Measurements from ENCODE around the gene MEIOC.

MEIOC gene

GRCh38 chr17:44707755-44708400 is 51.6 kb downstream of the MEIOC start:
- H3K4me3 ChIP-seq (replicated peaks; ENCODE audit: low read depth, low read length), result peak overlapping the region; percentile 72
- DNase-seq (ENCODE audit: extremely low read depth, low read depth), result no peak
- no peak for TF ChIP-seq CTCF (IDR thresholded peaks at IDR 0.05; ENCODE audit: low read depth, low read length, missing control alignments)

GRCh38 chr17:44708401-44709263 is 52.4 kb downstream of the MEIOC start, which contains the start of gene DBF4B:
DBF4B (plus strand) TSS chr17:44708665; CDS start chr17:44708821, 156 bp downstream.
- peak; percentile 86 for DNase-seq (ENCODE audit: extremely low read depth, low read depth)
- H3K4me3 ChIP-seq (replicated peaks; ENCODE audit: low read depth, low read length), result peak within 1 kb of the TSS; percentile 72
- TF ChIP-seq CTCF (IDR thresholded peaks at IDR 0.05; ENCODE audit: low read depth, low read length, missing control alignments), result no peak

- DNase-seq (ENCODE audit: extremely low read depth, low read depth), result no peak
- no peak for TF ChIP-seq CTCF (IDR thresholded peaks at IDR 0.05; ENCODE audit: low read depth, low read length, missing control alignments)
- no peak overlapping the region for H3K4me3 ChIP-seq (replicated peaks; ENCODE audit: low read depth, low read length)
These were observed 63.2 kb downstream of the MEIOC start for GRCh38 chr17:44719444-44719843.

- TF ChIP-seq CTCF (IDR thresholded peaks at IDR 0.05; ENCODE audit: low read depth, low read length, missing control alignments), result no peak
- H3K4me3 ChIP-seq (replicated peaks; ENCODE audit: low read depth, low read length), result no peak overlapping the region
- DNase-seq (ENCODE audit: extremely low read depth, low read depth), result no peak
These were observed 66.0 kb downstream of the MEIOC start for GRCh38 chr17:44722254-44722653.

Data from HFF-Myc (cell line).